Mammary epithelial cell (primary cell): ENCODE results near the gene NFXL1.

Experiments
- CTCF ChIP-seq, 2 donors: IDR thresholded peaks in 1 of 2; conservative IDR thresholded peaks in 1 of 2; 2 replicates each; pipeline ENCODE4 v1.5.1; 2011 to 2012; ENCODE audit warnings: inconsistent platforms in 2 of 2, low read length in 2 of 2, mild to moderate bottlenecking in 2 of 2, control low read depth in 1 of 2, low read depth in 1 of 2; ENCODE audit not compliant: insufficient read depth in 1 of 2; ENCODE audit errors: extremely low read depth in 1 of 2
- EZH2 ChIP-seq: IDR thresholded peaks from 2 replicates; pipeline ENCODE4 v1.6.1; 2012; ENCODE audit warnings: low read length, inconsistent platforms, borderline replicate concordance

DNA sequence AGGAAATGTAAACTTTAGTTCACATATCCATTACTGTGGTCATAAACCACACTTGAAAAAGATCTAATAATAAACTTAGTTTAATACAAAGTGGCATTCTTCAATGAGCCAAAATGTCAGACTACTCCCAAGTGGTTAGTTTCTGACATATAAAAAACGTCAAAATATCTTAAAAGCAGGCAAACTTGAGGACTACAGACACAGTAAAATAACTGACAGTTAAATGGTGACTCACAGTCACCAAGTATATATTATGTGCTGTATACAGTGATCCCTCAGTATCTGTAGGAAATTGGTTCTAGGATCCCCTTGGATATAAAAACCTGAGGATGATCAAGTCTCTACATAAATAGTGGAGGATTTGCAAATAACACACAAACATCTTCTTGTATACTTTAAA, 64.9 kb downstream of the NFXL1 start:
- TF ChIP-seq CTCF (conservative IDR thresholded peaks at IDR 0.05 in 1 of 2, IDR thresholded peaks at IDR 0.05 in 1 of 2; ENCODE audit: extremely low read depth in 1 of 2, insufficient read depth in 1 of 2, low read depth in 1 of 2, low read length in 2 of 2) (no peak), EZH2 (no peak)
